Rectal smooth muscle tissue (tissue), 1 donor: ENCODE measurements around the gene COG4.

Experiments
- H3K27ac ChIP-seq: one replicate; pipeline ENCODE4 v1.7.0; 2013; ENCODE audit warnings: low read depth, low read length, inconsistent platforms
- H3K27me3 ChIP-seq: one replicate; pipeline ENCODE4 v1.7.0; 2013; ENCODE audit warnings: low read length; ENCODE audit not compliant: control insufficient read depth, insufficient read depth
- H3K36me3 ChIP-seq: one replicate; pipeline ENCODE4 v1.7.0; 2013; ENCODE audit warnings: low read length; ENCODE audit not compliant: control insufficient read depth, insufficient read depth
- H3K4me1 ChIP-seq: one replicate; pipeline ENCODE4 v1.7.0; 2013; ENCODE audit warnings: low read length; ENCODE audit not compliant: control insufficient read depth, insufficient read depth
- H3K4me3 ChIP-seq: one replicate; pipeline ENCODE4 v1.7.0; 2013; ENCODE audit warnings: low read length
- H3K9ac ChIP-seq: one replicate; pipeline ENCODE4 v1.7.0; 2013; ENCODE audit warnings: low read length

The COG4 gene

GRCh38 chr16:70430667-70431536, 92.5 kb downstream of the COG4 start:
- Histone ChIP-seq H3K4me3 (no peak overlapping the region), H3K27ac (no peak overlapping the region), H3K9ac (no peak overlapping the region), H3K4me1 (peaks cover 27% of the 10 kb centered on the region), H3K36me3 (no peaks in the 10 kb centered on the region), H3K27me3 (no peaks in the 10 kb centered on the region)
